ENCODE results near the gene PNLIPRP1. TPM values are rescaled to one million over a fixed set of nuclear protein-coding genes. Genes with fewer than 3 reads are reported as not detected.

PNLIPRP1 gene
- polyA plus RNA-seq, 5 donors: 0.15 to 0.26 (median 0.21) TPM; not detected in 1

DNA sequence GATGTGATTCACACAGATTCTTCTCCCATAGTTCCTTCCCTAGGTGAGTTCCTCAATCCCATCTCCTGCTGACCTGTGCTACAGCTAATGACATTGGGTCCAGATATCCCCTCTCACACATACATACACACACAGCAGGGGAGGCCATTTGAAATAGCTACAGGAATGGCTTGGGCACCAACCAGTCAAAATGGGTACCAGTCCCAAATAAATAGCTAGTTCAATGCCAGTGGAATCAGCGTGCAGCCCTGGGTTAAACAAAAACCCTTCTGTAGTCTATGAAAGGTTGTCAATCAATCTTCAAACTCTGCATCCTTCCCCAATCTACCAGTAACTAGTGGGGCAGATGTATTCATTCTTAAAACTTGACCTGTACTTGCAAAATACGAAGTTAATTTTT lies 39.3 kb downstream of the PNLIPRP1 start:
- no peak for DNase-seq

DNA sequence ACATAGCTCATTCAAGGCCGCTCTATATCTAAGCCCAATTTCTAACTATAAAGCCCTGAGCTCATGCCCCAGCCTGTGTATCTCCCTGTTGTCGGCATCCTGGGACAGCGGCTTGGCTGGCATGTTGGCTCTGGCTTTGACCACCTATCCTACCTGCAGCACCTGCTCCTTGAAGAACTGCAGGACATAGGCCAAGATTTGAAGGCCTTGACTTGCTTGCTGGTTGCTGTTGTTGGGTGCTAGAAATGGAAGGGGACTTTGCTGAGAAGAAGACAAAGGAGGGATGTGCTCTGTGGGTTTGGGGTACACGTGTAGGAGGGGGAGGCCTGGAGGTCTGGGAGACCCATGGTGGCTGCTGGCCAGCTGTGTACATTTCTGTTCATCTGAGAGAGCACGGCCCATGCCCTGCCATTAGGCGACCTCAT lies 41.1 kb downstream of the PNLIPRP1 start:
- no peak for DNase-seq

GRCh38 chr10:116632596-116633215 lies 41.9 kb downstream of the PNLIPRP1 start:
- no peak for DNase-seq

- DNase-seq: no peak
Measured at GRCh38 chr10:116633216-116633600, 42.4 kb downstream of the PNLIPRP1 start.

DNA sequence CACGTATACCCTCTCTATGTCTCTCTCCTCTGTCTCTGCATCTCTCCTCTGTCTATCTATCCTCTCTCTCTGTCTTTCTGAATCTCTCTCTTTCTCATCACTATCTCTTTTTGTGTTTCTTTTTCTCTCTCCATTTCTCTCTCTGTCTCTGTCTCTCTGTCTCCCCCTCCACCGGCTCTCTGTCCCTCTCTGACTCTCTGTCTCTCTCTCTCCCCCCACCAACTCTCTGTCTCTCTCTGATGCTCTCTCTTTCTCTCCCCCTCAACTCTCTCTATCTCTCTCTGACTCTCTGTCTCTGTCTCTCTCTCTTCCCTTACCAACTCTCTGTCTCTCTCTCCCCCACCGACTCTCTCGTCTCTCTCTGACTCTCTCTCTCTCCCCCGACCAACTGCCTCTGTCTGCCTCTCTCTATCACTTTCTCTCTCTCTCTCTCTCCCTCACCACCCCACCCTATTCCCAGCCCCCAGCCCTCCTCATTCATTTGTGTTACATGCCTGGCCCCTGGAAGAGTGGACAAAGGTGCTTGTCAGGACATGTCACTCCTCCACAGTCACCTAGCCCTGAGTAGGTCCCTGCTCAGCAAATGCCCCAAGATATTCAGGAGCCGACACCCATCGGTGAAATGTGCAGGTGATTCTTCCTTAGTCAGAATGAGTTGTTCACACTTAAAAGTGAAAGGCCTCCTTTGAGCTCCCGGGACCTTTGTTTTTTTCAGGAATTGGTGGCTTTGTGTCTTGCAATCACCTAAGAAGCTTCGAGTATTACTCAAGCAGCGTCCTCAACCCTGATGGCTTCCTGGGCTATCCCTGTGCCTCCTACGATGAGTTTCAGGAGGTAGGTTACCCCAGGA lies 43.6 kb downstream of the PNLIPRP1 start:
- no peak for DNase-seq

- DNase-seq: no peak
Measured at GRCh38 chr10:116636385-116636784, 45.6 kb downstream of the PNLIPRP1 start.

DNA sequence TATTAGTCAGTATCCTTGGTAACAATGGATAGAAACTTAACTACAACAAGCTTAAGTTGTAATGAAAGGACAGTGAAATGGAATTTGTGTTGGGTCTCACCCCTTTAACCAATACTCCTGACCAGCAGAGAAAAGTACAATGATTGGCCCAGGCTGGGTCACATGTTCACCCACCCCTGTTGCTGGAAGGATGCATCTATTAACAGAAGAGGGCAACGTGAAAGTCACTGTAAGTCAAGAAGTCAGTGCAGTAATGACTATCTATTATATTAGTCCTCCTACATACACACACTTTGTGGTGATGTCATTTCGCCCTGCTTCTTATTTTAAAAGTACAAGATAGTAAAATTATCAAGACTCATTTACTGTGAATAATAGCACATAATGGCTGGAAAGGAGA lies 46.2 kb downstream of the PNLIPRP1 start:
- no peak for DNase-seq

DNA sequence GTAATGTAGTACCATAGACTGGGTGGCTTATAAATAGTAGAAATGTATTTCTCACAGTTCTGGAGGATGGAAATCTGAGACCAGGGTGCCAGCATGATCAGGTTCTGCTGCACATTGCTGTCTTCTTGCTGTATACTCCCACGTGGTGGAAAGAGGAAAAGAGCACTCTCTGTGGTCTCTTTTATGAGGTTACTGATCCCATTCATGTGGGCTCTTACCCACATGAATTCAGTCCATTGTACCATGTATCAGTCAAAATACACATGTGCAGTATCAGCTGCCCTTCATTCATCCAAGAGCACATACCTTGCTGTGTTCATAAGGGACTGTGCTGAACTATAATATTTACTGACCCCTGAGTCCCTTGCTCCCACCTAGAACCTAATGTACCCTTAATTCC lies 47.1 kb downstream of the PNLIPRP1 start:
- no peak for DNase-seq

- no peak for DNase-seq
Measured at GRCh38 chr10:116646502-116646901, 55.7 kb downstream of the PNLIPRP1 start.

DNA sequence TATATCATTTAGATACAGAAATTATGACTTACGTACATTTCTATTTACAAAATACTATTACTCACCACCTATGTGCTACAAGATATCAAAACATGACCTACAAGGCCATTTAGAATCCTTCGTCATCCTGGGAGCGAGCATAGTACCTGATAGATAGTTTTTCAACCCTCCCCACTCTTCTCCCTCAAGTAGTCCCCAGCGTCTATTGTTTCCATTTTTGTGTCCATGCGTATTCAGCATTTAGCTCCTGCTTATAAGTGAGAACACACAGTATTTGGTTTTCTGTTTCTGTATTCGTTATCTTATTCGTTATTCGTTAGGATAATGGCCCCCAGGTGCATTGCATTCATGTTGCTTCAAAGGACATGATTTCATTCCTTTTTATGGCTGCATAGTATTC lies 58.1 kb downstream of the PNLIPRP1 start:
- DNase-seq: no peak

DNA sequence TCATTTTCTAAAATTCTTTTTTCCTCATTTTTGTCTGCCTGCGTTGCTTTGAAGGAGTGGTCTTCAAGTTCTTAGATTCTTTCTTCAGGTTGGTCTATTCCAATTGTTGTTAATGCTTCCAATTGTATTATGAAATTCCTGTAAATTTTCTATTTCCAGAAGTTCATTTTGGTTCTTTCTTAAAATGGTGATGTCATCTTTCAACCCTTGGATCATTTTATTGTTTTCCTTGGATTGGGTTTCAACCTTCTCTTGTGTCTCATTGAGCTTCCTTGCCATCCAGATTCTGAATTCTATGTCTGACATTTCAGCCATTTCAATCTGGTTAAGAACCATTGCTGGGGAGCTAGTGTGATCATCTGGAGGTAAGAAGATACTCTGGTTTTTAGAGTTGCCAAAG lies 63.1 kb downstream of the PNLIPRP1 start:
- DNase-seq: no peak

DNA sequence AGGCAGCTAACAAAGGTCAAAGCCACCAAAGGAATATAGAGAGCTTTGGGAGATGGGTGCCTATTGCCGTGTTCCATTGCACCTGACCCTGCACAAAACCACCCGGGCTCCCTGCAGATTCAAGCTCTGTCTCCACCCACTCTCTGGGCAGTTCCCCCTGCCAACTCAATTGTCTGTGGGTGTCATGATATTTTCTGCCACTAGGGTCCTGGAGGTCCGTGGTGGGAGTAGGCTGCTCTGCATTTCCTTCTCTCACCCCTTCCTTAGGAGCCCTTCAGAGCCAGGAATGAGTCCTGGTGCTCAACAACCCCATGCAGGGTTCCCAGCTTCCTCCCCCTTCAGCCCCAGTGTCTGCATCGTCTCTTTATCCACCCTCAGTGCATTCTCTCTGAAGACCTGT lies 64.1 kb downstream of the PNLIPRP1 start:
- no peak for DNase-seq

- DNase-seq: no peak
Measured at GRCh38 chr10:116655568-116655967, 64.8 kb downstream of the PNLIPRP1 start.

DNA sequence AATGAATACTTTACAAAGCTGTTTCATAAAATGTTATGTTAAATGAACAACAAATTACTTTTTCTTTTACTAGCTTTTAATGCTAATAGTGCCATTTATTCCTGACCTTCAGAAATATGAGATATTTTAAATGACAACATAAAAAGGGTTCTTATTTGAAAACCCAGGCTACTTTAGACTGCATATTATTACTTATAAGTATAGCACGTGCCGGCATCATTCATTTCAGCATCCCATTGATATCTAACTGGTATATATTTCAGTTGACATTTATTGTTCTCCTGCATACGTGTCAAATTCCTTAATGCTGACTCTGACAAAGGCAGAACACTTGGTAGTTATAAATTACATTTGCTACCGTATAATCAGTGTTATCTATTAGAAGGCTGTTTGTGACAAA lies 65.3 kb downstream of the PNLIPRP1 start:
- DNase-seq: no peak

DNA sequence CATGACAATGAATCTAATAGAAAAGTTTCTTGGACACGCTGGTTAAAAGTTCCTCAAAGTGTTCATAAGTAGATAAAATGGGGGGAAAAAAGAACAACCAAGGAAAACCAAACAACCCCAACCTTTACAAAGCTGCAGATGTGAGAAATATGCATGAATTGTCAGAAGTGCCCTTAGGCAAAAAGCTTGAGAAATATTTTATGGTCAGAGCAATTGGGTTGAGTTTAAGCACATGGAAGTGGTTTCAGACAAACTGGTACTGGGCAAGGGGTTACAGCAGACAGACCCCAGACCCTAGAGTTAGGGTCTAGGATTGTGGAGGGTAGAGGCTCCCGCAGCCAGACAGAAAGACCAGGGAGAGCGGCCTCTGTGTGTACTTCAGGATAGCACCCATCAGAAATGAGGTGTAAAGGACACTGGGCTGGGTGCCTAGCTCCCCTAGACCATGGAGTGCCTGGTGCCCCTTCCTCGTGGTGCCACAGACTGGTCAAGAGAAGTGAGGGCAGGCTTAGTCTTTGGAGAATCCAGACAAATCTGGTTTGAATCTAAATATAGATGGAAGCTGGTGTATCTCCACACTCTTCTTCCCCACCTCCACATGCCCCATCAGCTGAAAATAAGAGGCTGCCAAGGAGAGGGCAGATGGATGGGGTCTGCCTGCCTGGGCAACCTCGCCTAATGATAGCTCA lies 67.2 kb downstream of the PNLIPRP1 start:
- no peak for DNase-seq

Other genes starting within 250 kb of the PNLIPRP1 start
- gene PNLIPRP3, start 163.1 kb upstream of the PNLIPRP1 start, polyA plus RNA-seq (ENCODE audit: insufficient read depth in 1 of 5, insufficient read length in 5 of 5, low replicate concordance in 1 of 5): not detected
- not detected for gene PNLIP, start 45.0 kb upstream of the PNLIPRP1 start, polyA plus RNA-seq (ENCODE audit: insufficient read depth in 1 of 5, insufficient read length in 5 of 5, low replicate concordance in 1 of 5)
- gene PNLIPRP2, start 30.0 kb downstream of the PNLIPRP1 start, polyA plus RNA-seq (ENCODE audit: insufficient read depth in 1 of 5, insufficient read length in 5 of 5, low replicate concordance in 1 of 5): not detected
- 10 to 100 TPM in 4 of 5 donors, 1 to 10 TPM in 1; 7.9 to 13.8 (median 12.8) TPM for gene HSPA12A, start 151.6 kb downstream of the PNLIPRP1 start, polyA plus RNA-seq (ENCODE audit: insufficient read depth in 1 of 5, insufficient read length in 5 of 5, low replicate concordance in 1 of 5)

Measured in right lung (tissue), 5 donors.